GM23338 (cell line): ENCODE data around the gene ASL. TPM values are rescaled to one million over a fixed set of nuclear protein-coding genes. Genes with fewer than 3 reads are reported as not detected.

ENCODE experiments used
- ATAC-seq: fragments of 200-7000 bp; cut with Tn5 transposase; 3 replicates; pipeline ENCODE4 v1.9.1; 2020
- DNase-seq: peaks from one replicate; pipeline ENCODE4 v3.0.0-alpha.2; 2015; ENCODE audit warnings: low spot score
- H2AFZ ChIP-seq: fragments of 200-600 bp; sonication (generic); 2 replicates; pipeline ENCODE4 v1.8.0; 2016; ENCODE audit warnings: antibody characterized with exemption, mild to moderate bottlenecking, moderate library complexity
- H3F3A ChIP-seq: fragments of 200-600 bp; sonication (generic); replicated peaks from 2 replicates; pipeline ENCODE4 v1.8.0; 2017; ENCODE audit warnings: antibody characterized with exemption, mixed run types, low read depth
- H3K27ac ChIP-seq: fragments of 200-600 bp; sonication (generic); 2 replicates; pipeline ENCODE4 v1.6.1; 2016; ENCODE audit warnings: low read depth
- H3K27me3 ChIP-seq: fragments of 200-600 bp; sonication (generic); 2 replicates; pipeline ENCODE4 v1.8.0; 2016; ENCODE audit warnings: mild to moderate bottlenecking, mixed run types, moderate library complexity; ENCODE audit not compliant: insufficient read depth
- H3K36me3 ChIP-seq: fragments of 200-600 bp; sonication (generic); 2 replicates; pipeline ENCODE4 v1.8.0; 2016; ENCODE audit warnings: mild to moderate bottlenecking; ENCODE audit not compliant: insufficient read depth
- H3K4me1 ChIP-seq: fragments of 200-600 bp; sonication (generic); 2 replicates; pipeline ENCODE4 v1.8.0; 2016; ENCODE audit warnings: mild to moderate bottlenecking, moderate library complexity; ENCODE audit not compliant: insufficient read depth
- H3K4me2 ChIP-seq: fragments of 200-600 bp; sonication (generic); 2 replicates; pipeline ENCODE4 v1.7.1; 2017; ENCODE audit warnings: mixed run types
- H3K4me3 ChIP-seq: fragments of 200-600 bp; sonication (generic); 2 replicates; pipeline ENCODE4 v1.6.1; 2016; ENCODE audit warnings: mixed run types
- H3K79me2 ChIP-seq: fragments of 200-600 bp; sonication (generic); replicated peaks from 2 replicates; pipeline ENCODE4 v1.8.0; 2017; ENCODE audit warnings: mild to moderate bottlenecking; ENCODE audit not compliant: insufficient read depth
- H3K9me2 ChIP-seq: fragments of 200-600 bp; sonication (generic); 2 replicates; pipeline ENCODE4 v1.8.0; 2017; ENCODE audit not compliant: insufficient read depth
- H4K20me1 ChIP-seq: fragments of 200-600 bp; sonication (generic); replicated peaks from 2 replicates; pipeline ENCODE4 v1.8.0; 2017; ENCODE audit warnings: mild to moderate bottlenecking; ENCODE audit not compliant: insufficient read depth
- H3K27ac Mint-ChIP-seq: 2 replicates; pipeline ENCODE4 v1.8.0; 2020; ENCODE audit warnings: inconsistent platforms, mild to moderate bottlenecking, moderate library complexity, mixed read lengths
- H3K27me3 Mint-ChIP-seq: 3 replicates; pipeline ENCODE4 v1.8.0; 2022; ENCODE audit warnings: low read depth, mild to moderate bottlenecking, moderate library complexity, mixed read lengths, inconsistent platforms; ENCODE audit not compliant: insufficient read depth, poor library complexity
- H3K36me3 Mint-ChIP-seq: 3 replicates; pipeline ENCODE4 v1.8.0; 2021; ENCODE audit warnings: low read depth, mild to moderate bottlenecking, inconsistent platforms, moderate library complexity, mixed read lengths
- H3K4me1 Mint-ChIP-seq: 3 replicates; pipeline ENCODE4 v1.8.0; 2020; ENCODE audit warnings: mild to moderate bottlenecking, inconsistent platforms, mixed read lengths
- H3K4me3 Mint-ChIP-seq: 3 replicates; pipeline ENCODE4 v1.8.0; 2021; ENCODE audit warnings: moderate library complexity, mild to moderate bottlenecking, inconsistent platforms, mixed read lengths
- H3K9me3 Mint-ChIP-seq: 3 replicates; pipeline ENCODE4 v1.8.0; 2020; ENCODE audit warnings: moderate library complexity, mild to moderate bottlenecking, inconsistent platforms, mixed read lengths
- CREB1 ChIP-seq: fragments of 250-450 bp; sonication (Bioruptor Pico); IDR thresholded peaks from 2 replicates; pipeline ENCODE4 v1.5.0; 2020; ENCODE audit warnings: low read depth, mild to moderate bottlenecking, moderate library complexity
- STAT1 ChIP-seq: IDR thresholded peaks from one replicate; pipeline ENCODE4 v1.6.1; 2016; ENCODE audit warnings: antibody characterized with exemption; ENCODE audit not compliant: unreplicated experiment
- ZNF462 ChIP-seq: fragments of 250-450 bp; sonication (Bioruptor Pico); IDR thresholded peaks from 2 replicates; pipeline ENCODE4 v1.5.0; 2020; ENCODE audit warnings: mild to moderate bottlenecking, moderate library complexity
- polyA plus RNA-seq: library from polyadenylated mRNA; unstranded; fragments of >200 nt; fragmentation: Nextera tagmentation; extraction: Ambion mirVana; gene quantifications from 2 replicates; pipeline ENCODE4 v1.2.1, GENCODE V29; 2016
- total RNA-seq: library from RNA; depleted of rRNA; stranded (reverse); fragments of >200 nt; shearing (Covaris generic); gene quantifications from 2 replicates; pipeline ENCODE4 v1.2.3, GENCODE V29; 2014

The ASL gene
- total and polyA plus RNA-seq, 2 experiments from 2014 or later: 14.9 to 36.9 TPM

- no peak for TF ChIP-seq ZNF462 (CRISPR knock-in tag)
- TF ChIP-seq CREB1: no peak
- no peak for TF ChIP-seq STAT1
Observed at GRCh38 chr7:66095010-66095409, 19.4 kb downstream of the ASL start (continued).

- H3K4me3 ChIP-seq: no peak overlapping the region
- Mint-ChIP-seq H3K27ac (no peak overlapping the region), H3K9me3 (no peaks in the 10 kb centered on the region; the same call in 1 of the 3 replicates), H3K36me3 (no peaks in the 10 kb centered on the region), H3K4me1 (peaks cover 8% of the 10 kb centered on the region), H3K4me3 (no peak overlapping the region), H3K27me3 (peaks cover 10% of the 10 kb centered on the region)
- H4K20me1 ChIP-seq: no peaks in the 10 kb centered on the region
- no peaks in the 10 kb centered on the region for H3K4me1 ChIP-seq
- no peak overlapping the region for H3K4me2 ChIP-seq
- no peaks in the 10 kb centered on the region for H3K27me3 ChIP-seq
- no peak overlapping the region for H2AFZ ChIP-seq
- no peak overlapping the region for H3K27ac ChIP-seq
- H3F3A ChIP-seq: no peaks in the 10 kb centered on the region
- no peak for TF ChIP-seq STAT1
- DNase-seq (no peak), ATAC-seq (no peak)
- no peaks in the 10 kb centered on the region for H3K79me2 ChIP-seq
- H3K9me2 ChIP-seq: no peaks in the 10 kb centered on the region
- H3K36me3 ChIP-seq: no peaks in the 10 kb centered on the region
Observed at GRCh38 chr7:66099232-66099550, 23.6 kb downstream of the ASL start.
